ENCODE results near the gene KRTAP12-4.

DNA sequence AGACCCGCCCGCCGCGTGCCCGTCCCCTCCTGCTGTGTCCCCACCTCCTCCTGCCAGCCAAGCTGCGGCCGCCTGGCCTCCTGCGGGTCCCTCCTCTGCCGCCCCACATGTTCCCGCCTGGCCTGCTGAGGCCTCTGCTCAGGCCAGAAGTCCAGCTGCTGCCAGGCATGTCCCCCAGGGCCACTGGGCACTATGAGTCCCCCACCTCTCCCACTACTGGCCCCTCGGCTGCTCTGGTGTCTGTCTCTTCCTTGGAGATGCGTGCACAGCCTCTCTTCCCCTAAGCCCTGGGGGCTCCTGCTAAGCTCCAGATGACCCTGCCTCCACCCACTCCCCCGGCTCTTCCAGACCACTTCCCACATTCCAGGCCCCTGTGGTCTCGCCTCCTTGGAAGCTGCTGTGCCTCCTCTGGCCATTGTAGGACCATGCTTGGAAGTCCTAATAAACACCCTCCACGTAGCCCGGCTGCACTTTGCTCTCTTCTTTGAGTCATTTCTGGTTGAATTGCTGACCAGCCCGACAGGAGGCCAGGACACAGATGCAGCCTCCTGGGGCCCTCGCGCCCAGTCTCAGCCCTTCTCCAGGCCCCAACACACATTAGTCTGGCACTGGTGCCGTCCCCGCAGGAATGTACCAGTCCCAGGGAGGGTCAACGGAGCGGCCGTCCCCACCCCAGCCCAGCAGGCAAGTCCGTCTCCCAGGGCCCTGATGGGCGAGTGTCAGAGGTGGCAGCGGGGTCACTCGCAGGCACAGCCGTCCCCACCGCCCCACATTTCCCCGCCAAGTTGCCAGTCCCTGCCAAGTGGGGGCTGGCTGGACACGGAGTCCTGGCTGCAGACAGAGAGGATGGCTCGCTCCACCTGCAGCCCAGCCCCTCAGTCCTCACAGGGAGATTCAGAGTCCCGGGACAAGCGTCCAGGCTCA, 43.6 kb upstream of the KRTAP12-4 start:
- TF ChIP-seq, protein P1, sequence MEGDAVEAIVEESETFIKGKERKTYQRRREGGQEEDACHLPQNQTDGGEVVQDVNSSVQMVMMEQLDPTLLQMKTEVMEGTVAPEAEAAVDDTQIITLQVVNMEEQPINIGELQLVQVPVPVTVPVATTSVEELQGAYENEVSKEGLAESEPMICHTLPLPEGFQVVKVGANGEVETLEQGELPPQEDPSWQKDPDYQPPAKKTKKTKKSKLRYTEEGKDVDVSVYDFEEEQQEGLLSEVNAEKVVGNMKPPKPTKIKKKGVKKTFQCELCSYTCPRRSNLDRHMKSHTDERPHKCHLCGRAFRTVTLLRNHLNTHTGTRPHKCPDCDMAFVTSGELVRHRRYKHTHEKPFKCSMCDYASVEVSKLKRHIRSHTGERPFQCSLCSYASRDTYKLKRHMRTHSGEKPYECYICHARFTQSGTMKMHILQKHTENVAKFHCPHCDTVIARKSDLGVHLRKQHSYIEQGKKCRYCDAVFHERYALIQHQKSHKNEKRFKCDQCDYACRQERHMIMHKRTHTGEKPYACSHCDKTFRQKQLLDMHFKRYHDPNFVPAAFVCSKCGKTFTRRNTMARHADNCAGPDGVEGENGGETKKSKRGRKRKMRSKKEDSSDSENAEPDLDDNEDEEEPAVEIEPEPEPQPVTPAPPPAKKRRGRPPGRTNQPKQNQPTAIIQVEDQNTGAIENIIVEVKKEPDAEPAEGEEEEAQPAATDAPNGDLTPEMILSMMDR (IDR thresholded peaks at IDR 0.05; ENCODE audit: low read depth, low read length), result no peak
- no peak for TF ChIP-seq EZH2phosphoT487 (IDR thresholded peaks at IDR 0.05; ENCODE audit: low read depth)

All from OCI-LY3 (cell line).